H9 (cell line): ENCODE data around the gene DYNC2LI1. TPM values are rescaled to one million over a fixed set of nuclear protein-coding genes. Genes with fewer than 3 reads are reported as not detected.

Experiments used
- DNase-seq: peaks from one replicate; pipeline ENCODE4 v3.0.0-alpha.2; 2017
- H2AFZ ChIP-seq: one replicate; pipeline ENCODE4 v1.6.1; 2013; ENCODE audit warnings: mild to moderate bottlenecking, low read length, control low read depth, moderate library complexity
- H2AK5ac ChIP-seq: 2 replicates; pipeline ENCODE4 v1.6.1; 2013; ENCODE audit warnings: low read length, control low read depth, mixed read lengths; ENCODE audit not compliant: insufficient read length
- H2BK120ac ChIP-seq: one replicate; pipeline ENCODE4 v1.6.1; 2013; ENCODE audit warnings: low read depth, mild to moderate bottlenecking, low read length, control low read depth, inconsistent platforms; ENCODE audit not compliant: poor library complexity, severe bottlenecking
- H2BK12ac ChIP-seq: 2 replicates; pipeline ENCODE4 v1.6.1; 2013; ENCODE audit warnings: low read length, control low read depth, mixed read lengths, low read depth; ENCODE audit not compliant: insufficient read length
- H2BK15ac ChIP-seq: 2 replicates; pipeline ENCODE4 v1.6.1; 2013; ENCODE audit warnings: low read depth, low read length, control low read depth
- H2BK20ac ChIP-seq: one replicate; pipeline ENCODE4 v1.6.1; 2013; ENCODE audit warnings: low read depth, mild to moderate bottlenecking, low read length, control low read depth, inconsistent platforms; ENCODE audit not compliant: poor library complexity, severe bottlenecking
- H2BK5ac ChIP-seq: 2 replicates; pipeline ENCODE4 v1.6.1; 2013; ENCODE audit warnings: low read length, control low read depth, mixed read lengths; ENCODE audit not compliant: insufficient read length
- H3K14ac ChIP-seq: 2 replicates; pipeline ENCODE4 v1.6.1; 2013; ENCODE audit warnings: low read length, control low read depth; ENCODE audit not compliant: insufficient read depth
- H3K18ac ChIP-seq: 2 replicates; pipeline ENCODE4 v1.6.1; 2013; ENCODE audit warnings: low read depth, mild to moderate bottlenecking, mixed read lengths, low read length, control low read depth; ENCODE audit not compliant: insufficient read length
- H3K23ac ChIP-seq: 2 replicates; pipeline ENCODE4 v1.6.1; 2013; ENCODE audit warnings: low read length, control low read depth, mixed read lengths, low read depth; ENCODE audit not compliant: insufficient read length
- H3K23me2 ChIP-seq: 2 replicates; pipeline ENCODE4 v1.6.1; 2013; ENCODE audit warnings: low read depth, mild to moderate bottlenecking, mixed read lengths, low read length, control low read depth; ENCODE audit not compliant: insufficient read length, poor library complexity, severe bottlenecking
- H3K27ac ChIP-seq: 2 replicates; pipeline ENCODE4 v1.5.1; 2013; ENCODE audit warnings: low read length, control low read depth, mixed read lengths, low read depth; ENCODE audit not compliant: insufficient read length
- H3K27me3 ChIP-seq: 2 replicates; pipeline ENCODE4 v1.6.1; 2013; ENCODE audit warnings: low read length, control low read depth, inconsistent platforms; ENCODE audit not compliant: insufficient read depth
- H3K4ac ChIP-seq: 2 replicates; pipeline ENCODE4 v1.6.1; 2013; ENCODE audit warnings: low read depth, mild to moderate bottlenecking, control low read depth, inconsistent platforms, low read length, moderate library complexity
- H3K4me1 ChIP-seq: 2 replicates; pipeline ENCODE4 v1.6.1; 2013; ENCODE audit warnings: low read length, control low read depth, inconsistent platforms; ENCODE audit not compliant: insufficient read depth
- H3K4me2 ChIP-seq: 2 replicates; pipeline ENCODE4 v1.6.1; 2013; ENCODE audit warnings: low read length, control low read depth, mixed read lengths; ENCODE audit not compliant: insufficient read length, insufficient read depth
- H3K56ac ChIP-seq: 2 replicates; pipeline ENCODE4 v1.6.1; 2013; ENCODE audit warnings: low read depth, mild to moderate bottlenecking, mixed read lengths, low read length, control low read depth; ENCODE audit not compliant: insufficient read length
- H3K79me1 ChIP-seq: 2 replicates; pipeline ENCODE4 v1.6.1; 2013; ENCODE audit warnings: low read depth, mild to moderate bottlenecking, moderate library complexity, low read length, control low read depth, inconsistent platforms; ENCODE audit not compliant: insufficient read depth, poor library complexity, severe bottlenecking
- H3K79me2 ChIP-seq: 2 replicates; pipeline ENCODE4 v1.6.1; 2013; ENCODE audit warnings: low read length, control low read depth, inconsistent platforms; ENCODE audit not compliant: insufficient read depth
- H3K9ac ChIP-seq: 2 replicates; pipeline ENCODE4 v1.6.1; 2013; ENCODE audit warnings: low read length, control low read depth, mixed read lengths; ENCODE audit not compliant: insufficient read length; ENCODE audit errors: extremely low read depth
- H3K9me3 ChIP-seq: one replicate; pipeline ENCODE4 v1.6.1; 2013; ENCODE audit warnings: low read depth, low read length, inconsistent platforms; ENCODE audit not compliant: control insufficient read depth
- H3T11ph ChIP-seq: one replicate; pipeline ENCODE4 v1.6.1; 2013; ENCODE audit warnings: mild to moderate bottlenecking, low read length, control low read depth, inconsistent platforms
- H4K20me1 ChIP-seq: one replicate; pipeline ENCODE4 v1.6.1; 2013; ENCODE audit not compliant: control insufficient read depth, insufficient read length, insufficient read depth
- H4K5ac ChIP-seq: 2 replicates; pipeline ENCODE4 v1.6.1; 2013; ENCODE audit warnings: low read depth, mild to moderate bottlenecking, mixed read lengths, low read length, control low read depth; ENCODE audit not compliant: insufficient read length
- H4K8ac ChIP-seq: replicated peaks from 2 replicates; pipeline ENCODE4 v1.6.1; 2013; ENCODE audit warnings: low read length, control low read depth, mixed read lengths, low read depth; ENCODE audit not compliant: insufficient read length
- H4K91ac ChIP-seq: 2 replicates; pipeline ENCODE4 v1.6.1; 2013; ENCODE audit warnings: low read depth, mild to moderate bottlenecking, moderate library complexity, mixed read lengths, low read length, control low read depth; ENCODE audit not compliant: insufficient read length
- H3K27ac Mint-ChIP-seq, 3 experiments: 2 replicates in 2 of 3; 3 replicates in 1 of 3; pipeline ENCODE4 v1.8.0; 2020 to 2021; ENCODE audit warnings: mixed read lengths in 3 of 3, mild to moderate bottlenecking in 1 of 3, moderate library complexity in 1 of 3
- H3K27me3 Mint-ChIP-seq: 2 replicates; pipeline ENCODE4 v1.8.0; 2021; ENCODE audit warnings: low read depth, mild to moderate bottlenecking, moderate library complexity, mixed read lengths
- H3K36me3 Mint-ChIP-seq, 3 experiments: 2 replicates in 2 of 3; 3 replicates in 1 of 3; pipeline ENCODE4 v1.8.0; 2020 to 2021; ENCODE audit warnings: low read depth in 3 of 3, mixed read lengths in 3 of 3; ENCODE audit not compliant: insufficient read depth in 1 of 3
- H3K4me1 Mint-ChIP-seq, 2 experiments: 2 replicates each; pipeline ENCODE4 v1.8.0; 2020; ENCODE audit warnings: mixed read lengths in 2 of 2
- H3K4me3 Mint-ChIP-seq, 2 experiments: 2 replicates in 1 of 2; 3 replicates in 1 of 2; pipeline ENCODE4 v1.8.0; 2020 to 2021; ENCODE audit warnings: mild to moderate bottlenecking in 2 of 2, mixed read lengths in 2 of 2, moderate library complexity in 1 of 2
- H3K9me3 Mint-ChIP-seq, 2 experiments: 2 replicates in 1 of 2; 3 replicates in 1 of 2; pipeline ENCODE4 v1.8.0; 2020; ENCODE audit warnings: mild to moderate bottlenecking in 2 of 2, mixed read lengths in 2 of 2, moderate library complexity in 1 of 2
- CTCF ChIP-seq: fragments of 200-600 bp; sonication (generic); conservative IDR thresholded peaks from 3 replicates; pipeline ENCODE4 v1.8.0; 2021; ENCODE audit warnings: antibody characterized with exemption, mild to moderate bottlenecking
- WGBS: extraction: QIAGEN DNeasy Blood & Tissue Kit; methylation state at CpG from one replicate; pipeline ENCODE4 v1.1.7; 2013; ENCODE audit warnings: missing lambda C conversion rate, low lambda C conversion rate, mixed read lengths; ENCODE audit not compliant: insufficient read length; ENCODE audit errors: extremely low coverage; 5-methylcytosine and 5-hydroxymethylcytosine counted together
- total RNA-seq: library from RNA; stranded (reverse); gene quantifications from 2 replicates; pipeline ENCODE4 v1.2.1, GENCODE V29; 2021

DYNC2LI1 gene
- total RNA-seq, 1 experiment from 2014 or later = 8.5 TPM

GRCh38 chr2:43837831-43838559 lies 64.2 kb downstream of the DYNC2LI1 start:
- no peak for DNase-seq
- Histone ChIP-seq H4K20me1 (no peaks in the 10 kb centered on the region), H2BK5ac (no peak overlapping the region), H3K4ac (no peak overlapping the region), H2BK20ac (no peak overlapping the region), H3K79me2 (no peaks in the 10 kb centered on the region), H3K4me2 (no peak overlapping the region), H2BK120ac (no peak overlapping the region), H4K8ac (no peak overlapping the region), H3K23ac (no peak overlapping the region), H2AK5ac (no peak overlapping the region), H3T11ph (no peak overlapping the region), H2AFZ (no peak overlapping the region), H4K5ac (no peak overlapping the region), H3K27me3 (no peaks in the 10 kb centered on the region), H2BK12ac (no peak overlapping the region), H3K9ac (no peak overlapping the region), H3K14ac (no peak overlapping the region), H4K91ac (no peak overlapping the region), H3K4me1 (no peaks in the 10 kb centered on the region; the same call in 1 of the 2 replicates), H3K56ac (no peak overlapping the region), H3K79me1 (no peaks in the 10 kb centered on the region), H3K18ac (no peak overlapping the region), H3K9me3 (no peaks in the 10 kb centered on the region), H3K27ac (no peak overlapping the region), H2BK15ac (no peak overlapping the region), H3K23me2 (no peaks in the 10 kb centered on the region)
- Mint-ChIP-seq H3K27me3 (no peaks in the 10 kb centered on the region), H3K4me3 (no peak overlapping the region), H3K27ac (no peak overlapping the region), H3K9me3 (no peaks in the 10 kb centered on the region), H3K4me1 (peaks cover 0 to 11% of the 10 kb centered on the region in 2 experiments; a peak in 2 of 4 replicates), H3K36me3 (no peaks in the 10 kb centered on the region)
- no CpG with 5 or more reads among the region's 21 CpGs for WGBS
- TF ChIP-seq CTCF = no peak
